Panc1 (cell line): ENCODE data around the gene FBRS. TPM values are rescaled to one million over a fixed set of nuclear protein-coding genes. Genes with fewer than 3 reads are reported as not detected.
"Not testable (repeated sequence)": the region's sequence is repeated elsewhere in the genome, so short reads cannot be mapped to it uniquely, and the experiment has no call there.

ENCODE experiments used
- ATAC-seq: fragments of 200-7000 bp; cut with Tn5 transposase; 2 replicates; pipeline ENCODE4 v1.9.1; 2020; ENCODE audit warnings: mild to moderate bottlenecking, moderate library complexity
- BruUV-seq: library from RNA; stranded (reverse); fragments of 400-500 nt; replicated peaks from 2 replicates; lab custom pipeline; 2021; lab: Mats Ljungman, UMichigan
- CTCF ChIA-PET: fragments of 300-600 bp; sonication (Branson Sonifier 250); formaldehyde crosslinking; loops from one replicate; lab custom pipeline; 2022; ENCODE audit warnings: antibody characterized with exemption; lab: Charles Lee
- POLR2A ChIA-PET: fragments of 300-600 bp; sonication (Branson Sonifier 250); formaldehyde crosslinking; loops from one replicate; lab custom pipeline; 2022; ENCODE audit warnings: antibody characterized with exemption; lab: Charles Lee
- DNase-seq: peaks from one replicate; pipeline ENCODE4 v3.0.0-alpha.2; 2010; ENCODE audit warnings: low read depth, low spot score
- H3K27ac ChIP-seq: 2 replicates; pipeline ENCODE4 v1.5.1; 2011; ENCODE audit warnings: mild to moderate bottlenecking, low read length, inconsistent platforms
- H3K27me3 ChIP-seq: fragments of 200-500 bp; sonication (Bioruptor generic); 2 replicates; pipeline ENCODE4 v1.6.0; 2014; ENCODE audit warnings: low read length, inconsistent platforms; ENCODE audit not compliant: control insufficient read depth, insufficient read depth
- H3K36me3 ChIP-seq: fragments of 200-500 bp; sonication (Bioruptor generic); 2 replicates; pipeline ENCODE4 v1.5.1; 2014; ENCODE audit warnings: inconsistent platforms, mild to moderate bottlenecking, low read length, moderate library complexity; ENCODE audit not compliant: control insufficient read depth, insufficient read depth
- H3K4me1 ChIP-seq: 2 replicates; pipeline ENCODE4 v1.5.1; 2011; ENCODE audit warnings: inconsistent platforms, mild to moderate bottlenecking, low read length, moderate library complexity; ENCODE audit not compliant: control insufficient read depth, insufficient read depth
- H3K4me3 ChIP-seq, 2 experiments: 2 replicates each; pipeline ENCODE4 v1.5.1; 2011 to 2012; ENCODE audit warnings: low read depth in 2 of 2, low read length in 2 of 2, mild to moderate bottlenecking in 2 of 2, inconsistent platforms in 1 of 2, moderate library complexity in 1 of 2
- H3K9me3 ChIP-seq: fragments of 200-500 bp; sonication (Bioruptor generic); 2 replicates; pipeline ENCODE4 v1.5.1; 2014; ENCODE audit warnings: low read depth, mild to moderate bottlenecking, inconsistent platforms, low read length, moderate library complexity; ENCODE audit not compliant: control insufficient read depth, insufficient read depth
- CTCF ChIP-seq: fragments of 450-650 bp; IDR thresholded peaks from 2 replicates; pipeline ENCODE4 v1.5.1; 2017; ENCODE audit warnings: mild to moderate bottlenecking
- POLR2AphosphoS5 ChIP-seq: IDR thresholded peaks from 2 replicates; pipeline ENCODE4 v1.6.1; 2012; ENCODE audit warnings: mild to moderate bottlenecking, low read depth, low read length, moderate library complexity
- SIN3A ChIP-seq: IDR thresholded peaks from 2 replicates; pipeline ENCODE4 v1.6.1; 2012; ENCODE audit warnings: low read depth, mild to moderate bottlenecking, low read length, moderate library complexity, borderline replicate concordance; ENCODE audit not compliant: insufficient read depth
- TCF7L2 ChIP-seq: IDR thresholded peaks from 2 replicates; pipeline ENCODE4 v1.6.1; 2011; ENCODE audit warnings: mild to moderate bottlenecking, low read depth, low read length, inconsistent platforms
- in situ Hi-C: cut with HindIII; loops from 2 replicates; pipeline ENCODE4 v1.10.0; 2016; ENCODE audit warnings: low sequenced_read_pairs, low pct_unique_long_range_greater_than_20kb
- intact Hi-C: fragments of 100-400 bp; cut with micrococcal nuclease; formaldehyde crosslinking; loops from one replicate; pipeline ENCODE4 v1.10.0; 2022; ENCODE audit not compliant: unreplicated experiment
- total RNA-seq: library from RNA; stranded (reverse); gene quantifications from one replicate; pipeline ENCODE4 v1.2.1, GENCODE V29; 2021; ENCODE audit not compliant: unreplicated experiment
- TF ChIP-seq, protein P1 (sequence below), 2 experiments: IDR thresholded peaks; 2 replicates each; pipeline ENCODE4 v1.6.1; 2011 to 2012; ENCODE audit warnings: low read depth in 2 of 2, control low read depth in 1 of 2, low read length in 1 of 2, mild to moderate bottlenecking in 1 of 2, moderate library complexity in 1 of 2; ENCODE audit not compliant: insufficient read depth in 1 of 2

The FBRS gene
- total RNA-seq, 1 experiment from 2014 or later: 103 TPM

DNA sequence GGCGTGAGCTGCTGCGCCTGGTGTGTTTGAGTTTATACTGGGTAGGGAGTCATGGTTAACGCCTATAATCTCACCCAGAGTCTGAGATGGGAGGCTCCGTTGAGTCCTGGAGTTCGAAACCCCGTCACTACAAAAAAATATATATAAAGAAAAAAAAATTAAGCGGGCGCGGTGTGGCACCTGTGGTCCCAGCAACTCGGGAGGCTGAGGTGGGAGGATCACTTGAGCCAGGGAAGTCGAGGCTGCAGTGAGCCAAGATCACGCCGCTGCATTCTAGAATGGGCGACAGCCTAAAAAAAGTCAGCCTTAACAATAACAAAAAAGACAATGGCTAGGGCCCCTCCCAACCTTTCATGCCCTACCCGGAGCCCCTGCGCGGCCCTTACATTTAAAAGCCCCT is 24.7 kb upstream of the FBRS start:
- no peak for DNase-seq
- ChIA-PET POLR2A (interaction anchor here (0.5 to 0.9 kb wide), 4 partner anchors 39 to 181 kb away, joined by 3 to 10 read pairs (median 6); no protein-coding TSS in a partner anchor), CTCF (interaction anchor here (0.5 to 0.9 kb wide), 2 partner anchors 35 to 77 kb away, joined by 3 to 10 read pairs; no protein-coding TSS in a partner anchor)
- Histone ChIP-seq H3K27ac (peak overlapping the region; percentile 90), H3K4me3 (peak overlapping the region; percentile 65 to 95), H3K9me3 (no peaks in the 10 kb centered on the region), H3K4me1 (peaks cover 5% of the 10 kb centered on the region; the same call in 1 of the 2 replicates), H3K27me3 (no peaks in the 10 kb centered on the region), H3K36me3 (no peaks in the 10 kb centered on the region; the same call in 1 of the 2 replicates)
- intact Hi-C loops (no loop called here), in situ Hi-C loops (no loop called here)
- no peak for ATAC-seq
- BruUV-seq: TSS peak; percentile 100
- TF ChIP-seq CTCF (no peak), POLR2AphosphoS5 (no peak), TCF7L2 (no peak)

GRCh38 chr16:30636599-30636998 is 21.6 kb upstream of the FBRS start:
- Histone ChIP-seq H3K27me3 (no peaks in the 10 kb centered on the region), H3K36me3 (no peaks in the 10 kb centered on the region; the same call in 1 of the 2 replicates), H3K4me1 (0 out of 2 replicates have a peak, but pooled peaks cover 3% of the 10 kb centered on the region), H3K9me3 (no peaks in the 10 kb centered on the region), H3K27ac (no peak overlapping the region), H3K4me3 (no peak overlapping the region)
- no TSS peak for BruUV-seq
- in situ Hi-C loops (no loop called here), intact Hi-C loops (no loop called here)
- DNase-seq (no peak), ATAC-seq (no peak)
- TF ChIP-seq POLR2AphosphoS5 (no peak), SIN3A (no peak), CTCF (no peak), TCF7L2 (no peak)
- TF ChIP-seq, protein P1, sequence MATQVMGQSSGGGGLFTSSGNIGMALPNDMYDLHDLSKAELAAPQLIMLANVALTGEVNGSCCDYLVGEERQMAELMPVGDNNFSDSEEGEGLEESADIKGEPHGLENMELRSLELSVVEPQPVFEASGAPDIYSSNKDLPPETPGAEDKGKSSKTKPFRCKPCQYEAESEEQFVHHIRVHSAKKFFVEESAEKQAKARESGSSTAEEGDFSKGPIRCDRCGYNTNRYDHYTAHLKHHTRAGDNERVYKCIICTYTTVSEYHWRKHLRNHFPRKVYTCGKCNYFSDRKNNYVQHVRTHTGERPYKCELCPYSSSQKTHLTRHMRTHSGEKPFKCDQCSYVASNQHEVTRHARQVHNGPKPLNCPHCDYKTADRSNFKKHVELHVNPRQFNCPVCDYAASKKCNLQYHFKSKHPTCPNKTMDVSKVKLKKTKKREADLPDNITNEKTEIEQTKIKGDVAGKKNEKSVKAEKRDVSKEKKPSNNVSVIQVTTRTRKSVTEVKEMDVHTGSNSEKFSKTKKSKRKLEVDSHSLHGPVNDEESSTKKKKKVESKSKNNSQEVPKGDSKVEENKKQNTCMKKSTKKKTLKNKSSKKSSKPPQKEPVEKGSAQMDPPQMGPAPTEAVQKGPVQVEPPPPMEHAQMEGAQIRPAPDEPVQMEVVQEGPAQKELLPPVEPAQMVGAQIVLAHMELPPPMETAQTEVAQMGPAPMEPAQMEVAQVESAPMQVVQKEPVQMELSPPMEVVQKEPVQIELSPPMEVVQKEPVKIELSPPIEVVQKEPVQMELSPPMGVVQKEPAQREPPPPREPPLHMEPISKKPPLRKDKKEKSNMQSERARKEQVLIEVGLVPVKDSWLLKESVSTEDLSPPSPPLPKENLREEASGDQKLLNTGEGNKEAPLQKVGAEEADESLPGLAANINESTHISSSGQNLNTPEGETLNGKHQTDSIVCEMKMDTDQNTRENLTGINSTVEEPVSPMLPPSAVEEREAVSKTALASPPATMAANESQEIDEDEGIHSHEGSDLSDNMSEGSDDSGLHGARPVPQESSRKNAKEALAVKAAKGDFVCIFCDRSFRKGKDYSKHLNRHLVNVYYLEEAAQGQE (IDR thresholded peaks at IDR 0.05; ENCODE audit: insufficient read depth in 1 of 2, low read depth in 2 of 2, low read length in 1 of 2): no peak
- ChIA-PET CTCF (no interaction called here), POLR2A (interaction anchor here (0.6 to 0.7 kb wide), 3 partner anchors 101 to 258 kb away, joined by 3 to 5 read pairs (median 3); no protein-coding TSS in a partner anchor)

GRCh38 chr16:30637139-30637538 is 21.1 kb upstream of the FBRS start:
- H3K36me3 ChIP-seq, ATAC-seq, H3K9me3 ChIP-seq, H3K4me3 ChIP-seq, DNase-seq, H3K27me3 ChIP-seq, in situ Hi-C loops, H3K27ac ChIP-seq, H3K4me1 ChIP-seq, intact Hi-C loops, BruUV-seq: not testable (repeated sequence)
- ChIA-PET POLR2A (interaction anchor here (0.6 kb wide), 2 partner anchors 102 to 218 kb away, joined by 3 to 5 read pairs; no protein-coding TSS in a partner anchor), CTCF (interaction anchor here (0.8 kb wide), 1 partner anchor 66 kb away, joined by 4 read pairs; the partner anchor contains the start of gene ZNF688)
